Activated T-helper 17 cell treated with anti-CD3 and anti-CD28 coated beads, Interleukin-2, amount 50 U/mL, for 72 hours (primary cell): ENCODE measurements around the gene GFPT2. TPM values are rescaled to one million over a fixed set of nuclear protein-coding genes. Genes with fewer than 3 reads are reported as not detected.

ENCODE experiments used
- ATAC-seq: fragments of 150-1000 bp; cut with Tn5 transposase; replicated peaks from 2 replicates; pipeline ENCODE4 v1.10.0; 2021; ENCODE audit warnings: mild to moderate bottlenecking, moderate library complexity
- H3K27ac Mint-ChIP-seq: one replicate; pipeline ENCODE4 v1.8.0; 2022; ENCODE audit warnings: mixed read lengths
- H3K27me3 Mint-ChIP-seq: one replicate; pipeline ENCODE4 v1.8.0; 2022; ENCODE audit warnings: mixed read lengths
- H3K36me3 Mint-ChIP-seq: one replicate; pipeline ENCODE4 v1.8.0; 2022; ENCODE audit warnings: low read depth, mild to moderate bottlenecking, mixed read lengths
- H3K4me1 Mint-ChIP-seq: one replicate; pipeline ENCODE4 v1.8.0; 2022; ENCODE audit warnings: mixed read lengths
- H3K4me3 Mint-ChIP-seq: one replicate; pipeline ENCODE4 v1.8.0; 2022; ENCODE audit warnings: mild to moderate bottlenecking, mixed read lengths
- H3K9me3 Mint-ChIP-seq: one replicate; pipeline ENCODE4 v1.8.0; 2022; ENCODE audit warnings: mixed read lengths
- total RNA-seq, 2 donors: library from RNA; stranded (reverse); gene quantifications; one replicate each; pipeline ENCODE4 v1.2.3, GENCODE V29; 2022

Gene GFPT2
- total RNA-seq, 2 donors from 2014 or later: 0.11 to 0.37 TPM

DNA sequence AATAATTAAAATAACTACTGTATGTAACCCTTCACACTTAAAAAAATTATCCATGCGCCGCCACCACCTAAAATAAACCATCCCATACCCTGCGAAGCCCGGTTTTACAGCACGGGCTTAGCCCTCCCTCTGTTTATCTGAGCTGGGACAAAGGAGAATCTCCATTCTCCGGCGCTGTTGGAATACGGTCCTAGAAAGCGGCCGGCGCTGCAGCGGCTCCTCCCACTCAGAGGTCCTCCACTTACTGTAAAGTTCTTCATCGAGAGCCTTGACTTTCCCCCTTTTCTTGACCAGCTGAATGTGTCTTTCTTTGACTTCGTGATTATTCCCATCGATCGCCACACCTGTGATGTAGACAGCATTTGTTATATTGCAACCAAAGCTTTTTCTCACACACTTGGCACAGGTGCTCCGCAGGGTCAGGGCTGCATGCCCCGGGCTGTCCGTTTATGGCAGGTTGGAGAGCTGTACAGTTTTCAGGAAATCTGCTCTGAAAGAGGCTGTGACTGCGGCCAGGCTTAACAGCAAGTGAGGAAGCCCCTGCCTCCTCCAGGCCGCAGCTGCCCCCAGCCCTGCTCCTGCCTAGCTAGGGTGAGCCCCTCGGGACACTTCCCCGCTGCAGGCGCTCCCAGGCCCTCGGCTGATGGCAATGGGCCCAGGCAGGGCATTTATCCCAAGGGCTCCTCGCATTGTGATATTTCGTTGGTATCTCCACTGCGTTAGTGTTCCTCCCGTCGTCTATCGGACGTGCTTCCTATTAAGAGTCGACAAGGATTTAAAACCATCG, 16.7 kb downstream of the GFPT2 start:
- Mint-ChIP-seq H3K27me3 (peaks cover 12% of the 10 kb centered on the region), H3K36me3 (no peaks in the 10 kb centered on the region), H3K27ac (no peak overlapping the region), H3K4me3 (no peak overlapping the region), H3K9me3 (no peaks in the 10 kb centered on the region), H3K4me1 (no peaks in the 10 kb centered on the region)
- ATAC-seq: no peak

GRCh38 chr5:180335614-180336233, 17.4 kb downstream of the GFPT2 start:
- H3K9me3 Mint-ChIP-seq: no peaks in the 10 kb centered on the region
- no peaks in the 10 kb centered on the region for H3K36me3 Mint-ChIP-seq
- H3K27ac Mint-ChIP-seq: no peak overlapping the region
- H3K27me3 Mint-ChIP-seq: peaks cover 12% of the 10 kb centered on the region
- ATAC-seq: no peak
- no peaks in the 10 kb centered on the region for H3K4me1 Mint-ChIP-seq
- no peak overlapping the region for H3K4me3 Mint-ChIP-seq

GRCh38 chr5:180334751-180335613, 18.2 kb downstream of the GFPT2 start:
- H3K36me3 Mint-ChIP-seq: no peaks in the 10 kb centered on the region
- H3K27me3 Mint-ChIP-seq: peaks cover 12% of the 10 kb centered on the region
- no peak overlapping the region for H3K4me3 Mint-ChIP-seq
- H3K4me1 Mint-ChIP-seq: no peaks in the 10 kb centered on the region
- ATAC-seq: no peak
- H3K27ac Mint-ChIP-seq: no peak overlapping the region
- no peaks in the 10 kb centered on the region for H3K9me3 Mint-ChIP-seq

GRCh38 chr5:180334176-180334575, 19.0 kb downstream of the GFPT2 start:
- no peak overlapping the region for H3K27ac Mint-ChIP-seq
- H3K4me3 Mint-ChIP-seq: no peak overlapping the region
- H3K9me3 Mint-ChIP-seq: no peaks in the 10 kb centered on the region
- ATAC-seq: no peak
- peaks cover 9% of the 10 kb centered on the region for H3K27me3 Mint-ChIP-seq
- H3K36me3 Mint-ChIP-seq: no peaks in the 10 kb centered on the region
- no peaks in the 10 kb centered on the region for H3K4me1 Mint-ChIP-seq

- Mint-ChIP-seq H3K36me3 (no peaks in the 10 kb centered on the region), H3K4me3 (no peak overlapping the region), H3K27ac (no peak overlapping the region), H3K4me1 (no peaks in the 10 kb centered on the region), H3K9me3 (no peaks in the 10 kb centered on the region), H3K27me3 (peaks cover 9% of the 10 kb centered on the region)
- no peak for ATAC-seq
Measured at GRCh38 chr5:180333661-180334060, 19.5 kb downstream of the GFPT2 start.

- Mint-ChIP-seq H3K27me3 (peaks cover 9% of the 10 kb centered on the region), H3K4me1 (no peaks in the 10 kb centered on the region), H3K36me3 (no peaks in the 10 kb centered on the region), H3K9me3 (no peaks in the 10 kb centered on the region), H3K4me3 (no peak overlapping the region), H3K27ac (no peak overlapping the region)
- no peak for ATAC-seq
Measured at GRCh38 chr5:180332861-180333260, 20.3 kb downstream of the GFPT2 start.

GRCh38 chr5:180332051-180332517, 21.1 kb downstream of the GFPT2 start:
- Mint-ChIP-seq H3K27ac (no peak overlapping the region), H3K4me3 (no peak overlapping the region)

GRCh38 chr5:180331647-180331950, 21.5 kb downstream of the GFPT2 start:
- Mint-ChIP-seq H3K9me3 (no peaks in the 10 kb centered on the region), H3K27ac (no peak overlapping the region), H3K36me3 (no peaks in the 10 kb centered on the region), H3K4me1 (no peaks in the 10 kb centered on the region), H3K27me3 (peaks cover 9% of the 10 kb centered on the region), H3K4me3 (no peak overlapping the region)
- no peak for ATAC-seq

More at GRCh38 chr5:180332051-180332517, 21.1 kb downstream of the GFPT2 start:
- no peak for ATAC-seq
- H3K27me3 Mint-ChIP-seq: peaks cover 9% of the 10 kb centered on the region
- no peaks in the 10 kb centered on the region for H3K9me3 Mint-ChIP-seq
- no peaks in the 10 kb centered on the region for H3K4me1 Mint-ChIP-seq
- no peaks in the 10 kb centered on the region for H3K36me3 Mint-ChIP-seq

- Mint-ChIP-seq H3K27ac (no peak overlapping the region), H3K4me3 (no peak overlapping the region), H3K4me1 (no peaks in the 10 kb centered on the region), H3K9me3 (no peaks in the 10 kb centered on the region), H3K36me3 (no peaks in the 10 kb centered on the region), H3K27me3 (peaks cover 9% of the 10 kb centered on the region)
- ATAC-seq: peak; percentile 20
Measured at GRCh38 chr5:180330810-180331646, 22.1 kb downstream of the GFPT2 start.

DNA sequence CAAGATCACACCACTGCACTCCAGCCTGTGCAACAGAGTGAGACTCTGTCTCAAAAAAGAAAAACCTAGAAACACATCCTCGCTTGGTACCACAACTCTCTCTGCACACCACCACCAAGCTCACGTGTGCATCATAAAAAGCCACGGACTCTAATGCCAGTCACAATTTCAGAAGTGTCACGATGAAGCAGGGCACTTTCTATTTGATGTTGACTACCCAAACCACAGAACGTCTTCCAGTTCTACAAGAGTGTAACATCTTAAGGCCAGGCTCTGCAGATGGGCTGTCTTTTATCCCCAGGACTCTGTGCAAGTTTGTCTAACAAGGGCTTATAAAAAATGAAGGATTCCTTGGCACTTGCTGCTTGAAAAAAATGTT, 22.9 kb downstream of the GFPT2 start:
- ATAC-seq: peak; percentile 26
- no peak overlapping the region for H3K4me3 Mint-ChIP-seq
- no peaks in the 10 kb centered on the region for H3K4me1 Mint-ChIP-seq
- no peak overlapping the region for H3K27ac Mint-ChIP-seq
- H3K36me3 Mint-ChIP-seq: no peaks in the 10 kb centered on the region
- H3K27me3 Mint-ChIP-seq: peaks cover 9% of the 10 kb centered on the region
- H3K9me3 Mint-ChIP-seq: no peaks in the 10 kb centered on the region

DNA sequence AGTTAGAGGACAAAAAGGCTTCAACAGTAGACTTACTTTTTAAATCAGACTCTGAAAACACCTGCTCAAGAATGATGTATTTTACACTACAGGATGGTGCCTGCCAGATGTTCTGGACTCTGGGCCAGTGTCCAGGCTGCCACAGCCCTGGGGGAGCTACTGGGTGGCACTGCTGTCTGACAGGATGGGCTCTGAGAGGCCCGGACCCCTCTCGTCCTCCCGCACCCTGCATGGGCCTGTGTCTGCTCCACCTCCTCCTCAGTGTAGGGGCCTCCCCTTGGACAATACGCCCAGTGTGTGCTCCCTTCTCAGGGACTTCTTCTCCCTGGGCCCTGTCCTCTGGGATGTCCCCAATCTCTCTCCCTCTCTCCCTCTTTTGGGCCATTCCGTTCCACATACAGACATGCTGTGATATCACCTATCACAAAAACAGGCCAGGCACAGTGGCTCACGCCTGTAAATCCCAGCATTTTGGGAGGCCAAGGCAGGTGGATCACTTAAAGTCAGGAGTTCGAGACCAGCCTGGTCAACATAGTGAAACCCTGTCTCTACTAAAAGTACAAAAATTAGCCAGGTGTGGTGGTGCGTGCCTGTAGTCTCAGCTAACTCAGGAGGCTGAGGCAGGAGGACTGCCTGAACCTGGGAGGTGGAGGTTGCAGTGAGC, 23.4 kb downstream of the GFPT2 start:
- H3K4me3 Mint-ChIP-seq: no peak overlapping the region
- no peak overlapping the region for H3K27ac Mint-ChIP-seq
- H3K9me3 Mint-ChIP-seq: no peaks in the 10 kb centered on the region
- no peaks in the 10 kb centered on the region for H3K36me3 Mint-ChIP-seq
- H3K27me3 Mint-ChIP-seq: peaks cover 9% of the 10 kb centered on the region
- no peaks in the 10 kb centered on the region for H3K4me1 Mint-ChIP-seq
- ATAC-seq: no peak

DNA sequence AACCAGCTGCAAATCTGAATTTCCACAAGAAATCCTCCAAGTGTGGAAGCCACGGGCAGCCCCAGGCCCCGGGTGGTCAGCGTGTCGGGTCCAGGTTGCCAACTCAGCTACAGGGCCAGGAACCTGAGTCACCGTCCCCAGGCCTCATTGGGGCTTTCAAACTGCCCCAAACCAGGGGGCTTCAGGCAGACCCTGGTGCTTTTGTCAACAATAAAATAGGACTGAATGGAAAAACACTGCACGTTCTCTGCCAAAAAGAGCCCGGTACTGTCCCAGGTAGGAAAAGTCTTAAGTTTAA, 24.0 kb downstream of the GFPT2 start:
- no peak for ATAC-seq
- Mint-ChIP-seq H3K36me3 (no peaks in the 10 kb centered on the region), H3K9me3 (no peaks in the 10 kb centered on the region)

GRCh38 chr5:180328296-180329137, 24.6 kb downstream of the GFPT2 start:
- Mint-ChIP-seq H3K4me1 (no peaks in the 10 kb centered on the region), H3K9me3 (no peaks in the 10 kb centered on the region), H3K36me3 (no peaks in the 10 kb centered on the region), H3K27ac (no peak overlapping the region), H3K4me3 (no peak overlapping the region), H3K27me3 (peaks cover 3% of the 10 kb centered on the region)
- ATAC-seq: peak; percentile 93

More for the DNA sequence above, 24.0 kb downstream of the GFPT2 start:
- H3K4me1 Mint-ChIP-seq: no peaks in the 10 kb centered on the region
- no peak overlapping the region for H3K27ac Mint-ChIP-seq
- H3K27me3 Mint-ChIP-seq: peaks cover 6% of the 10 kb centered on the region
- H3K4me3 Mint-ChIP-seq: no peak overlapping the region
